LNCAP (cell line): ENCODE measurements around the gene SOBP.

Experiments used
- CTCF ChIP-seq: fragments of 450-650 bp; IDR thresholded peaks from 2 replicates; pipeline ENCODE4 v1.5.1; 2017; ENCODE audit warnings: mild to moderate bottlenecking

SOBP gene

DNA sequence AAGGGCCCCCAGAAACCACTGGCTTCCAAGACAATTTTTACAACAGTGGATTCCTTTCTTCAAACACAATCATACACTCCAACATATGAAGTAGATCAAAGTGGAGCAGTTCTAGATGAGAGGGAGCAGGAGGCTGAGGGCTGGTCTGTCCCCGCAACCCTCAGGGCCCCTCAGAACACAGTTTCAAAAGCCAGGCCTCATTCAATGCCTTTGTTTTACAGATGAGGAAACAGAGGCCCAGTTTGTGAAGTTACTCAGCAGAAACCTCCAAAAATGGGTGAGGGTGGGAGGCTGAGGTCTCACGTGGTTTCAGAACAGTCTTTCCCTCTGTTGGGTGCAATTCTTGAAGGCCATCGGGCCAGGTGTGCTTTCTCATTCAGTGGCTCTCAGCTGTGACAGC lies 199.3 kb downstream of the SOBP start:
- TF ChIP-seq CTCF: no peak

DNA sequence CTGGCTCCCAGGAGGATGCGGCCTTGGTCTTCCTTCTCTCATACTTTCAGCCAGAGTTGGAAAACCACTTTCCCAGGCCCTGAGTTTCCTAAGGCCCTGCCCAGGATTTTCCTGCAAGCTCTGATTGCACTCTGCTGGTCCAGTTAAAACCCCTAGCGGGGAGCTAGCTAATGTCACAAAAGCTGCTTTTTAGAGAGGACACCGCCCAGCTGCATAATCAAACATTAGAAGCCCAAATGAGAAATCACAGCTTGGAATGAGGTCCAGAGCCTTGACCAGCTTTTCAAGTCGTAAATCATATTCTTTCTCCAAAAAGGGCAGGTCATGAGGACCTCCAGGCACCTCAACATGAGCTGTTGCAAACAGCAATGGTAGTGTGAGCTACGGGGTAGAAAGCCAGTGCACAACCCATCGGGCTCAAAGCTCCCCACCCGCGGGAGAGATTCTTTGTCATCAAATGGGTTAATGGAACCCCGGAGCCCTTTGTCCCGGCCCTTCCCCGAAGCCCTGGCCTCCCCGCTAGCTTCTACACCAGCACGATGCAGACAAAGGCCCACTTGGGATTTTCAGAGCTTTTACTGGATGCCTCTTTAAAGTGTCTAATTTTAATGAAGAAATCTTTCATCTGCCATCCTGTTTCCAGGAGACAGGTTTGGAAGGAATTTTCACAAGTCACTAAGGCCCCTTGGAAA lies 200.2 kb downstream of the SOBP start:
- TF ChIP-seq CTCF: no peak

DNA sequence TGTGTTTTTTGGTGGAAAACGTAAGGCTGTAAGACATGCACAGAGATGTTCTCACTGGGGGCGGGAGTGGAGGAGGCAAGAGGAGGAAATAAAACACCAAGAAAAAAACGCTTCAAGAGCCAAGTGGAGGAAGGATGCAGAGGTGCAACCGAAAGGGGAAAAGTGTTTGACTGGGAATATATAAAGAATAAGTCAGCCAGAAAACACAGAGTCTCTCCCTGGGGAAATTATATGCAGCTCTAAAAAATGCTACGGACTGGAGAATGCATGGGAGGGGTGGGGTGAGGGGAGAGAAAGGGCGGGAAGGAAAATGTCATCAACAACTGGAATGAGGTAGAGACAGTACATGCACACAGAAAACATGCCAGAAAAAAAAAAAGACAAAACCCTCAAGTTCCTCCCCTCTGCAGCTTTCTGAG lies 200.7 kb downstream of the SOBP start:
- no peak for TF ChIP-seq CTCF

DNA sequence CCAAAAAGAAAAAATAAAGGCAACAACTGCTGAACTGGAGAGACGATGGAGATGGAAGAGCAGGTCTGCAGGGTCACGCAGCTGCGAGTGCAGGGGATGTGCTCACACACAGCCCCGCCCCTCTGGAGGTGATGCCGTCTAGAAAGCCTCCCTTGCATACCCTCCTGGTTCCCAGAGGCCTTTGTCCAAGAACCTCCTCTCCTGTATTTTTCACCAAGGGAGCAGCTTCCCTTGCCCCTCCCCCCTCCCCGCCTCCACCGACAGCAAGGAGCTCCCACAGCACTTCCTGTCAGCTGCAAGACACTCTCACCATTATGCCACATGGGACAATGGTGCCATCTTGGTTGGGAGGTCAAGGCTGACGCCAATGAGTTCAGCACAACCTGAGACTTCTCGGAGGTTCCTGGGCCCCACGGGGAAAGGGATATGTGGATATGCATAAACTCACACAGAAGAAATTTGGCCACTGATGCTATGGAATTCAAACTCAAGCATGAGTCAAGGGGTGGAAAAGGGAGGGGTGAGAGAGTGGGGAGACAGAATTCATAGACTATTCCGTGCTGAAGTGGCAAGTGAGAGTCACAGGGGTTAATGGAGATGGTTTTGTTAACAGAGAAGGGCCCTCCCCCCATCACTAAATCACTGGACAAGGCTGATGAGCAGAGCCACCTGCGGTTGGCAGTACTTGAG lies 201.3 kb downstream of the SOBP start:
- TF ChIP-seq CTCF: no peak

DNA sequence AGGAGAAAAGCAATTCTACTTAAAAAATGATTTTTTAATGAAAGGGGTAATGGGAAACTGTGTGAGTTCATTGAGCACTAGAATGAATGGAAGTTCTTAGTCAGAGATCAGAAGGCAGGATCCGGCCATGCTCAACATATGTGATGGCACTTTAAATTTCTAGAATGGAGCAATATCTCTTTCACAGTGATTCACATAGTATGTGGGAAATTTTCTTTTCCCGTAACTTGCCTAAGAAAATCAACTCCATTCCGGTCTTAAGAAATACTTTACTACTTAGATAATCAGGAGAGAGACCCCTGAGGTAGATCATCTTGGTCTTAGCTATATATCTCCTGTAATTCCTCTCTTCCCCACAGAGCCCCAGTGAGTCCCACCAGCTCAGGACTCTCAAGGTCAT lies 202.4 kb downstream of the SOBP start:
- TF ChIP-seq CTCF: no peak

- TF ChIP-seq CTCF: no peak
These were observed 205.3 kb downstream of the SOBP start for GRCh38 chr6:107695061-107695720.

- no peak for TF ChIP-seq CTCF
These were observed 207.8 kb downstream of the SOBP start for GRCh38 chr6:107697682-107698081.
